Upper lobe of left lung (tissue), 6 donors: ENCODE measurements around the gene PAK4. TPM values are rescaled to one million over a fixed set of nuclear protein-coding genes. Genes with fewer than 3 reads are reported as not detected.
"Not testable (repeated sequence)": the region's sequence is repeated elsewhere in the genome, so short reads cannot be mapped to it uniquely, and the experiment has no call there.

Experiments used
- ATAC-seq, 2 donors: fragments of 200-7000 bp; cut with Tn5 transposase; one replicate each; pipeline ENCODE4 v1.9.1; 2022; ENCODE audit warnings: mild to moderate bottlenecking in 2 of 2, moderate library complexity in 2 of 2; ENCODE audit not compliant: low FRiP score in 2 of 2
- DNase-seq, 2 donors: peaks; one replicate each; pipeline ENCODE4 v3.0.0-alpha.2; 2019 to 2020
- H3K27ac ChIP-seq, 4 donors: fragments of 200-600 bp; sonication (generic); one replicate each; pipeline ENCODE4 v1.5.1; 2016 to 2019
- H3K27me3 ChIP-seq, 4 donors: fragments of 200-600 bp; sonication (generic); one replicate each; pipeline ENCODE4 v1.5.1; 2017 to 2019
- H3K36me3 ChIP-seq, 4 donors: fragments of 200-600 bp; sonication (generic); one replicate each; pipeline ENCODE4 v1.5.1; 2016 to 2019
- H3K4me1 ChIP-seq, 4 donors: fragments of 200-600 bp; sonication (generic); one replicate each; pipeline ENCODE4 v1.5.1; 2018 to 2019
- H3K4me3 ChIP-seq, 4 donors: fragments of 200-600 bp; sonication (generic); one replicate each; pipeline ENCODE4 v1.5.1; 2017 to 2019; ENCODE audit warnings: mild to moderate bottlenecking in 2 of 4, moderate library complexity in 1 of 4
- H3K9me3 ChIP-seq, 4 donors: fragments of 200-600 bp; sonication (generic); one replicate each; pipeline ENCODE4 v1.5.1; 2018 to 2019
- EP300 ChIP-seq, 4 donors: sonication (generic); formaldehyde crosslinking; IDR thresholded peaks; one replicate each; pipeline ENCODE4 v1.5.1; 2017; ENCODE audit warnings: antibody characterized with exemption in 4 of 4, control low read depth in 2 of 4
- POLR2A ChIP-seq, 4 donors: fragments of 450-650 bp; IDR thresholded peaks; one replicate each; pipeline ENCODE4 v1.5.1; 2016 to 2017; ENCODE audit warnings: antibody characterized with exemption in 4 of 4, mild to moderate bottlenecking in 2 of 4
- POLR2AphosphoS5 ChIP-seq, 2 donors: sonication (generic); formaldehyde crosslinking; IDR thresholded peaks; one replicate each; pipeline ENCODE4 v1.5.1; 2017; ENCODE audit warnings: antibody characterized with exemption in 2 of 2
- WGBS, 2 donors: methylation state at CpG; one replicate each; pipeline ENCODE4 v1.1.5; 2017 to 2018; 5-methylcytosine and 5-hydroxymethylcytosine counted together
- total RNA-seq, 6 donors: library from RNA; depleted of rRNA in 4 of 6; stranded (reverse); fragments of >200 nt in 4 of 6; gene quantifications; one replicate each; pipeline versions ENCODE4 v1.1.0 to v1.2.1, GENCODE V29; 2016 to 2021
- TF ChIP-seq, protein P1 (sequence below), 6 experiments: fragments of 450-650 bp in 4 of 6; fragments of 200-600 bp in 2 of 6; sonication (generic) in 2 of 6; IDR thresholded peaks; one replicate each; pipeline ENCODE4 v1.5.1; 2016 to 2019; ENCODE audit warnings: antibody characterized with exemption in 6 of 6
- donor health status: DM: no; HTN: no; CAD: no; lungs with moderate emphysema.
- donor health status: DM: no; HTN: yes; CAD: no; lungs with severe emphysema.

The PAK4 gene
- total RNA-seq, 6 donors from 2014 or later: 23.4 to 88.2 (median 54.4) TPM

GRCh38 chr19:39111593-39112199 lies 13.9 kb upstream of the PAK4 start:
- Histone ChIP-seq H3K4me3 (no peak overlapping the region), H3K27ac (no peak overlapping the region), H3K36me3 (no peaks in the 10 kb centered on the region), H3K27me3 (no peaks in the 10 kb centered on the region), H3K9me3 (no peaks in the 10 kb centered on the region), H3K4me1 (no peaks in the 10 kb centered on the region)
- WGBS, 2 donors: 50 to 51% methylated on average over 17 to 18 of the region's 18 CpGs
- no peak for DNase-seq
- TF ChIP-seq POLR2A (IDR thresholded peaks at IDR 0.05) (no peak), EP300 (IDR thresholded peaks at IDR 0.05) (no peak), POLR2AphosphoS5 (IDR thresholded peaks at IDR 0.05) (no peak)
- no peak for ATAC-seq

DNA sequence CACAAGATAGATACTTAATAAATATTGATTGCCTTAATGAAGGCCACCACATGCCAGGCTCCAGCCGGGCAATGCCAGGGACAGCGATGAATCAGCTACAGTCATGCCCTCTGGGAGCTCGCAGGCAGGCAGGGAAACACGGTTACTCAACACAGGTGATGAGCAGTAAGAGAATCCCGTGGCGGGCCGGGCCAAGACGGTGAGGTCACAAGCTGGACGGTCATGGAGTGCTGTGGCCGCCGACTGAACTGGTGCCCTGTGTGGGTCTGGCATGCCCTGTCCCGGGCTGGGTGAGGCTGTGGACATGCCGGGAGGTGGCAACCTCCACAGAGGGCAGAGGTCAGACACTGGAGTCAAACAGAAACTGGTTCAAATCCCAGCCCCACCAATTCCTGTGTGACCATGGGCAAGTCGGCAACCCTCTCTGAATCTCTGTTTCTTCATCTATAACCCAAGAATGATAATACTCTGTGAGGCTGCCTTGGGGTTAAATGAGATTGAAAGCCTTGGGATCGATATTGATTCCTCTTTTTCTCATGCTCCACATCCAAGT lies 13.2 kb upstream of the PAK4 start:
- Histone ChIP-seq H3K9me3 (no peaks in the 10 kb centered on the region), H3K36me3 (no peaks in the 10 kb centered on the region), H3K27me3 (no peaks in the 10 kb centered on the region), H3K27ac (no peak overlapping the region), H3K4me3 (no peak overlapping the region), H3K4me1 (no peaks in the 10 kb centered on the region)
- ATAC-seq (no peak), DNase-seq (no peak)
- 85 to 87% methylated on average over 14 to 15 of the region's 15 CpGs for WGBS, 2 donors
- no peak for TF ChIP-seq EP300 (IDR thresholded peaks at IDR 0.05)

DNA sequence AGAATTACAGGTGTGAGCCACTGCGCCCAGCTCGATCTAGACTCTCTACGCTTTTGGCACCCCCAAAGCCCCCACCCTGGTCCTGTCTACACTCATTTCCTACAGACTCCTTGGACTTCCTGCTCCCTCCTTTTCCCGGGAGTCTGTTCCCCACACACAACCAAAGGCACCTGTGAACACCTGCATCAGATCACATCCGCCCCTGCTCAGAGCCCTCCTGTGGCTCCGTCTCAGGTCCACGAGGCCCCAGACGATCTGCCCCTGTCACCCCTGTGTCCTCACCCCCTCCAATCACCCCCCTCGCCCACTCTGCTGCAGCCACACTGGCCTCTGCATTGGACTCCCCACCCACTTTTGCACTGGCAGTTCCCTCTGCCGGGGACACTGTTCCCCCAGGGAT lies 12.4 kb upstream of the PAK4 start:
- Histone ChIP-seq H3K4me3 (no peak overlapping the region), H3K36me3 (no peaks in the 10 kb centered on the region), H3K27me3 (no peaks in the 10 kb centered on the region), H3K27ac (no peak overlapping the region), H3K4me1 (no peaks in the 10 kb centered on the region), H3K9me3 (no peaks in the 10 kb centered on the region)
- DNase-seq: no peak
- WGBS, 2 donors: 74 to 82% methylated on average over 10 of the region's 10 CpGs
- ATAC-seq: no peak
- TF ChIP-seq, protein P1, sequence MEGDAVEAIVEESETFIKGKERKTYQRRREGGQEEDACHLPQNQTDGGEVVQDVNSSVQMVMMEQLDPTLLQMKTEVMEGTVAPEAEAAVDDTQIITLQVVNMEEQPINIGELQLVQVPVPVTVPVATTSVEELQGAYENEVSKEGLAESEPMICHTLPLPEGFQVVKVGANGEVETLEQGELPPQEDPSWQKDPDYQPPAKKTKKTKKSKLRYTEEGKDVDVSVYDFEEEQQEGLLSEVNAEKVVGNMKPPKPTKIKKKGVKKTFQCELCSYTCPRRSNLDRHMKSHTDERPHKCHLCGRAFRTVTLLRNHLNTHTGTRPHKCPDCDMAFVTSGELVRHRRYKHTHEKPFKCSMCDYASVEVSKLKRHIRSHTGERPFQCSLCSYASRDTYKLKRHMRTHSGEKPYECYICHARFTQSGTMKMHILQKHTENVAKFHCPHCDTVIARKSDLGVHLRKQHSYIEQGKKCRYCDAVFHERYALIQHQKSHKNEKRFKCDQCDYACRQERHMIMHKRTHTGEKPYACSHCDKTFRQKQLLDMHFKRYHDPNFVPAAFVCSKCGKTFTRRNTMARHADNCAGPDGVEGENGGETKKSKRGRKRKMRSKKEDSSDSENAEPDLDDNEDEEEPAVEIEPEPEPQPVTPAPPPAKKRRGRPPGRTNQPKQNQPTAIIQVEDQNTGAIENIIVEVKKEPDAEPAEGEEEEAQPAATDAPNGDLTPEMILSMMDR (IDR thresholded peaks at IDR 0.05): no peak
- TF ChIP-seq POLR2A (IDR thresholded peaks at IDR 0.05) (no peak), EP300 (IDR thresholded peaks at IDR 0.05) (no peak), POLR2AphosphoS5 (IDR thresholded peaks at IDR 0.05) (no peak)

- Histone ChIP-seq H3K4me1 (no peaks in the 10 kb centered on the region), H3K27ac (no peak overlapping the region), H3K4me3 (no peak overlapping the region), H3K36me3 (no peaks in the 10 kb centered on the region), H3K9me3 (no peaks in the 10 kb centered on the region), H3K27me3 (no peaks in the 10 kb centered on the region)
- ATAC-seq (no peak), DNase-seq (no peak)
- TF ChIP-seq POLR2A (IDR thresholded peaks at IDR 0.05) (no peak), EP300 (IDR thresholded peaks at IDR 0.05) (no peak)
- TF ChIP-seq, protein P1 (IDR thresholded peaks at IDR 0.05): no peak
- 76 to 86% methylated on average over 11 of the region's 11 CpGs for WGBS, 2 donors
Observed at GRCh38 chr19:39115105-39115847, 10.3 kb upstream of the PAK4 start.

DNA sequence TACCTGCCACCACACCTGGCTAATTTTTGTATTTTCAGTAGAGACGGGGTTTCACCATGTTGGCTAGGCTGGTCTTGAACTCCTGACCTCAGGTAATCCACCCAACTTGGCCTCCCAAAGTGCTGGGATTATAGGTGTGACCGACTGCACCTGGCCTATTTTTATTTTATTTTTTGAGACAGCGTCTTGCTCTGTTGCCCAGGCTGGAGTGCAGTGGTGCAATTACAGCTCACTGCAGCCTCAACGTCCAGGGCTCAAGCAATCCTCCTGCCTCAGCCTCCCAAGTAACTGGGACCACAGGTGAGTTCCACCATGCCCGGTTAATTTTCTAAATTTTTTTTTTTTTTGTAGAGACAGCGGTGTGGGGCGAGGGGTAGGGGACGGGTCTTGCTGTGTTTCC lies 8.6 kb upstream of the PAK4 start:
- ATAC-seq, H3K36me3 ChIP-seq, H3K27ac ChIP-seq, H3K9me3 ChIP-seq, H3K27me3 ChIP-seq, H3K4me1 ChIP-seq, DNase-seq, H3K4me3 ChIP-seq: not testable (repeated sequence)
- 78 to 88% methylated on average over 8 of the region's 8 CpGs for WGBS, 2 donors

DNA sequence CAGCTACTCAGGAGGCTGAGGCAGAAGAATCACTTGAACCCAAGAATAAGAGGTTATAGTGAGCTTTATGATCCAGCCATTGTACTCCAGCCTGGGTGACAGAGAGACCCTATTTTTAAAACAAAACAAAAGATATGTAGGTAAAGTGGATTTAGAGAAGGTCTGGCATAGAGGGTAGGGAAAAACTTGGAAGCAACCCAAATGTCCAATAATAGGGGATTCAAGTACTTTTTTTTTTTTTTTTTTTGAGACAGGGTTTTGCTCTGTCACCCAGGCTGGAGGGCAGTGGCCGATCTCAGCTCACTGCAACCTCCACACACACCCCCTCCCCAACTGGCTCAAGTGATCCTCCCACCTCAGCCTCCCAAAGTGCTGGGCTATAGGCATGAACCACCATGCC lies 5.8 kb upstream of the PAK4 start:
- Histone ChIP-seq H3K27me3 (no peaks in the 10 kb centered on the region), H3K27ac (no peak overlapping the region), H3K4me3 (no peak overlapping the region), H3K36me3 (no peaks in the 10 kb centered on the region), H3K4me1 (peaks cover 1 to 18% (median 6%) of the 10 kb centered on the region in 4 donors), H3K9me3 (no peaks in the 10 kb centered on the region)
- ATAC-seq: no peak
- no peak for DNase-seq
- WGBS, 2 donors: 75 to 78% methylated on average over 1 of the region's 1 CpG
- TF ChIP-seq EP300 (IDR thresholded peaks at IDR 0.05): no peak
- TF ChIP-seq, protein P1 (IDR thresholded peaks at IDR 0.05): no peak
- no peak for TF ChIP-seq POLR2A (IDR thresholded peaks at IDR 0.05)
- no peak for TF ChIP-seq POLR2AphosphoS5 (IDR thresholded peaks at IDR 0.05)
